Spleen (tissue), 11 donors: ENCODE results near the gene ARMS2. TPM values are rescaled to one million over a fixed set of nuclear protein-coding genes. Genes with fewer than 3 reads are reported as not detected.
A peak's percentile ranks its signal among the peaks of the same experiment; 100 is the strongest.

Source experiments
- DNase-seq: peaks from one replicate; pipeline ENCODE4 v3.0.0-alpha.2; 2020
- H3K27ac ChIP-seq, 8 donors: fragments of 200-600 bp; sonication (generic) in 7 of 8; 1 replicate in 4 of 8; 2 replicates in 4 of 8; pipeline versions ENCODE4 v1.5.0 to v1.8.0; 2016 to 2021; ENCODE audit warnings: inconsistent platforms in 4 of 8, mild to moderate bottlenecking in 4 of 8, moderate library complexity in 1 of 8
- H3K27me3 ChIP-seq, 7 donors: fragments of 200-600 bp; sonication (generic) in 6 of 7; replicated peaks in 1 of 7; 1 replicate in 4 of 7; 2 replicates in 3 of 7; pipeline versions ENCODE4 v1.5.0 to v1.8.0; 2016 to 2021; ENCODE audit warnings: inconsistent platforms in 3 of 7, mild to moderate bottlenecking in 1 of 7
- H3K36me3 ChIP-seq, 6 donors: fragments of 200-600 bp; sonication (generic) in 5 of 6; 1 replicate in 4 of 6; 2 replicates in 2 of 6; pipeline versions ENCODE4 v1.5.0 to v1.8.0; 2016 to 2021; ENCODE audit warnings: inconsistent platforms in 2 of 6
- H3K4me1 ChIP-seq, 6 donors: fragments of 200-600 bp; sonication (generic) in 5 of 6; 1 replicate in 3 of 6; 2 replicates in 3 of 6; pipeline versions ENCODE4 v1.5.0 to v1.8.0; 2016 to 2021; ENCODE audit warnings: inconsistent platforms in 3 of 6
- H3K4me3 ChIP-seq, 8 donors: fragments of 200-600 bp; sonication (generic) in 7 of 8; 1 replicate in 4 of 8; 2 replicates in 4 of 8; pipeline versions ENCODE4 v1.5.0 to v1.8.0; 2016 to 2021; ENCODE audit warnings: inconsistent platforms in 4 of 8, mild to moderate bottlenecking in 4 of 8, moderate library complexity in 2 of 8
- H3K9me3 ChIP-seq, 8 donors: fragments of 200-600 bp; sonication (generic) in 7 of 8; 1 replicate in 4 of 8; 2 replicates in 4 of 8; pipeline versions ENCODE4 v1.5.0 to v1.8.0; 2016 to 2021; ENCODE audit warnings: inconsistent platforms in 4 of 8
- POLR2A ChIP-seq, 3 donors: fragments of 450-650 bp; IDR thresholded peaks; one replicate each; pipeline ENCODE4 v1.5.1; 2017; ENCODE audit warnings: antibody characterized with exemption in 3 of 3, mild to moderate bottlenecking in 1 of 3
- POLR2AphosphoS5 ChIP-seq, 3 donors: sonication (generic); formaldehyde crosslinking; IDR thresholded peaks; one replicate each; pipeline ENCODE4 v1.5.1; 2017; ENCODE audit warnings: antibody characterized with exemption in 3 of 3
- WGBS, 5 donors: extraction: QIAGEN DNeasy Blood & Tissue Kit in 3 of 5; methylation state at CpG; one replicate each; pipeline versions ENCODE4 v1.1.5 to v1.1.7; 2013 to 2018; 5-methylcytosine and 5-hydroxymethylcytosine counted together
- intact Hi-C: fragments of 100-400 bp; cut with DNase I; formaldehyde crosslinking; loops from one replicate; pipeline ENCODE4 v1.15.0; 2023; ENCODE audit warnings: low total_unique reads
- polyA plus RNA-seq, 3 donors: library from polyadenylated mRNA; stranded (reverse); fragments of 200-250 nt; gene quantifications; one replicate each; pipeline ENCODE4 v1.2.1, GENCODE V29; 2013
- total RNA-seq, 7 donors: library from RNA; depleted of rRNA in 3 of 7; stranded (reverse); fragments of >200 nt in 3 of 7; fragmentation: NEBNext Ultra II Directional in 4 of 7; extraction: Animal tissue kit (Norgen Biotek cat#: 25700) in 4 of 7; gene quantifications; one replicate each; pipeline versions ENCODE4 v1.1.0 to v1.2.1, GENCODE V29; 2016 to 2021
- TF ChIP-seq, protein P1 (sequence below), 11 experiments: fragments of 200-600 bp in 7 of 11; fragments of 450-650 bp in 4 of 11; sonication (generic) in 4 of 11; IDR thresholded peaks in 8 of 11; conservative IDR thresholded peaks in 3 of 11; 1 replicate in 7 of 11; 2 replicates in 4 of 11; pipeline versions ENCODE4 v1.4.0 to v1.8.0; 2016 to 2021; ENCODE audit warnings: antibody characterized with exemption in 11 of 11, inconsistent platforms in 4 of 11, mild to moderate bottlenecking in 1 of 11
- donor health status: healthy with polysubstance abuse.
- donor health status: DM: no; HTN: no; CAD: no; lungs with moderate emphysema.
- donor health status: DM: no; HTN: no; CAD: no.
- donor health status: Bipolar disorder and iron deficiency.
- donor health status: healthy.
- donor health status: DM: no; HTN: no; CAD: no.
- donor health status: DM: yes; HTN: yes; CAD: no.

Gene ARMS2
- total and polyA plus RNA-seq, 10 donors: not detected

DNA sequence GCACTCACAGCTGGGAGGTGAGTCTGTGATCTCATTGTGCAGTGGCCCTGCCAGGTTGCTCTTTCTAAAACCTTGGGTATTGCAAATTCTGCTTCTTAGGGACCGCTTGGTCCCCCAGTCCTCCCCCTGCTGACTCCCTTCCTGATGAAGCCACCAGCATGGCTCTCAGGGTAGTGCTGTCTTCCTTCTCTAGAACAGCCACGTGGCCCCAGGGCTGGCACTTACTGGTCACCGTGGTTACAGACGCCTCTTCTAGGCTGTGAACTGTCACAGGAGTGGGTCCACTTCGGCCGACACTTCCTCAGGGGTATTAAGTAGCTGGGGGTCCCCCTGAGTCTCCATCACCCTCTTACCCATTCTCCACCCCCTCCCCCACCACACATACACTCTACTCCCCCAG lies 4.2 kb downstream of the ARMS2 start:
- no peaks in the 10 kb centered on the region for H3K9me3 ChIP-seq
- 65 to 72% (median 70%) methylated on average over 6 of the region's 6 CpGs for WGBS, 5 donors
- DNase-seq: no peak
- no peak for TF ChIP-seq POLR2AphosphoS5 (IDR thresholded peaks at IDR 0.05)
- TF ChIP-seq, protein P1, sequence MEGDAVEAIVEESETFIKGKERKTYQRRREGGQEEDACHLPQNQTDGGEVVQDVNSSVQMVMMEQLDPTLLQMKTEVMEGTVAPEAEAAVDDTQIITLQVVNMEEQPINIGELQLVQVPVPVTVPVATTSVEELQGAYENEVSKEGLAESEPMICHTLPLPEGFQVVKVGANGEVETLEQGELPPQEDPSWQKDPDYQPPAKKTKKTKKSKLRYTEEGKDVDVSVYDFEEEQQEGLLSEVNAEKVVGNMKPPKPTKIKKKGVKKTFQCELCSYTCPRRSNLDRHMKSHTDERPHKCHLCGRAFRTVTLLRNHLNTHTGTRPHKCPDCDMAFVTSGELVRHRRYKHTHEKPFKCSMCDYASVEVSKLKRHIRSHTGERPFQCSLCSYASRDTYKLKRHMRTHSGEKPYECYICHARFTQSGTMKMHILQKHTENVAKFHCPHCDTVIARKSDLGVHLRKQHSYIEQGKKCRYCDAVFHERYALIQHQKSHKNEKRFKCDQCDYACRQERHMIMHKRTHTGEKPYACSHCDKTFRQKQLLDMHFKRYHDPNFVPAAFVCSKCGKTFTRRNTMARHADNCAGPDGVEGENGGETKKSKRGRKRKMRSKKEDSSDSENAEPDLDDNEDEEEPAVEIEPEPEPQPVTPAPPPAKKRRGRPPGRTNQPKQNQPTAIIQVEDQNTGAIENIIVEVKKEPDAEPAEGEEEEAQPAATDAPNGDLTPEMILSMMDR (IDR thresholded peaks at IDR 0.05 in 8 of 11, conservative IDR thresholded peaks at IDR 0.05 in 3 of 11): no peak
- no peak for TF ChIP-seq POLR2A (IDR thresholded peaks at IDR 0.05)
- peaks cover 0 to 97% (median 45%) of the 10 kb centered on the region in 7 donors for H3K27me3 ChIP-seq
- H3K4me3 ChIP-seq: no peak overlapping the region
- H3K36me3 ChIP-seq: no peaks in the 10 kb centered on the region
- intact Hi-C loops: no loop called here
- no peak overlapping the region for H3K27ac ChIP-seq
- H3K4me1 ChIP-seq: peaks cover 5 to 35% (median 28%) of the 10 kb centered on the region in 6 donors

DNA sequence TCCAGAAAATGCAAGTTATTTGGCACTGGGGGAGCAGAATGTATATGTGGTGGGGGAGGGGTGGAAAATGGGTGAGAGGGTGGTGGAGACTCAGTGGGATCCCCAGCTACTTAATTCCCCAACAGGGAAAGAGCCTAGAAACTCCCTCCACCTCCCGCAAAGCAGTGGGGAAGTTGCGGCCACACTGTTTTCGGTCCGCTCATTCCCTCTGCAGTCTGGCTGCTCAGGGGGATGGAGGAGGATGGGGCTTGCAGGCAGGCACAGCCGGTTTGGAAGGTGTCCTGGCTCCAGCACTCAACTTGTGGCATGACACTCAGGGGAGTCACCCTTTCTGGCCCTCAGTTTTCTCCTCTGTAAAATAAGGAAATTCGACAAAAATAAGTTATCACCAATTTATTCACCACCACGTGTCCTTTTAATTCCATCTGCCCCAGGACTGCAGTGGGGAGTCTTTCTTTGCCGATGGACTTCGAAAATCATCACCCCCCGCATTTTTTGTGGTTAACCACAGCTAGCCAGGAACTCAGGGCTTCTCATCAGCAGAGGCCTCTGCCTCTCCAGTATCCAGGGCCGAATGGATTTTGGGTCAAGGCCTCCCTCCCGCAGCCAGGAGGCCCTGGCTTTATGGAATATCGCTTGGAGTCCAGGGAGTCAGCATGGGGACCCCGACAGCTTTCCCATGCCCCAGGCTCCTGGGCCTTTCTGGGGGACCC lies 5.3 kb downstream of the ARMS2 start:
- peaks cover 5 to 35% (median 28%) of the 10 kb centered on the region in 6 donors for H3K4me1 ChIP-seq
- no peak for DNase-seq
- no peaks in the 10 kb centered on the region for H3K9me3 ChIP-seq
- no peaks in the 10 kb centered on the region for H3K36me3 ChIP-seq
- H3K4me3 ChIP-seq: no peak overlapping the region
- WGBS, 5 donors: 48 to 60% (median 49%) methylated on average over 14 of the region's 14 CpGs
- intact Hi-C loops: no loop called here
- H3K27me3 ChIP-seq: peaks cover 0 to 99% (median 49%) of the 10 kb centered on the region in 7 donors
- peak overlapping the region in 1 of 8 donors; percentile 55 for H3K27ac ChIP-seq
- TF ChIP-seq, protein P1 (IDR thresholded peaks at IDR 0.05 in 8 of 11, conservative IDR thresholded peaks at IDR 0.05 in 3 of 11): no peak
- TF ChIP-seq POLR2AphosphoS5 (IDR thresholded peaks at IDR 0.05): no peak
- TF ChIP-seq POLR2A (IDR thresholded peaks at IDR 0.05): no peak

GRCh38 chr10:122460891-122461293 lies 6.4 kb downstream of the ARMS2 start:
- Histone ChIP-seq H3K36me3 (no peaks in the 10 kb centered on the region), H3K4me3 (peak overlapping the region; percentile 20 to 73 (median 49)), H3K27ac (peak overlapping the region in 6 of 8 donors; percentile 3 to 71 (median 52)), H3K4me1 (peaks cover 5 to 35% (median 28%) of the 10 kb centered on the region in 6 donors), H3K9me3 (no peaks in the 10 kb centered on the region), H3K27me3 (peaks cover 0 to 93% (median 49%) of the 10 kb centered on the region in 7 donors)
- TF ChIP-seq POLR2A (IDR thresholded peaks at IDR 0.05) (no peak), POLR2AphosphoS5 (IDR thresholded peaks at IDR 0.05) (no peak)
- TF ChIP-seq, protein P1 (IDR thresholded peaks at IDR 0.05 in 8 of 11, conservative IDR thresholded peaks at IDR 0.05 in 3 of 11): no peak
- no peak for DNase-seq
- WGBS, 5 donors: 1 to 37% (median 3%) methylated on average over 4 to 40 of the region's 40 CpGs
- intact Hi-C loops: no loop called here

GRCh38 chr10:122461367-122461728 lies 6.9 kb downstream of the ARMS2 start, which contains the start of gene HTRA1:
TSS of gene HTRA1 (plus strand) at chr10:122461553. CDS start at chr10:122461653, 100 bp downstream.
- H3K36me3 ChIP-seq: no peaks in the 10 kb centered on the region
- peak within 1 kb of the TSS; percentile 26 to 73 (median 49) for H3K4me3 ChIP-seq
- intact Hi-C loops: no loop called here
- TF ChIP-seq POLR2AphosphoS5 (IDR thresholded peaks at IDR 0.05) (peak in 2 of 3 donors; percentile 59 to 64), POLR2A (IDR thresholded peaks at IDR 0.05) (no peak)
- H3K27me3 ChIP-seq: peaks cover 0 to 93% (median 49%) of the 10 kb centered on the region in 7 donors
- peak within 1 kb of the TSS in 6 of 8 donors; percentile 47 to 71 (median 60) for H3K27ac ChIP-seq
- WGBS, 5 donors: 0 to 3% (median 1%) methylated on average over 1 to 56 of the region's 56 CpGs
- peaks cover 5 to 35% (median 28%) of the 10 kb centered on the region in 6 donors for H3K4me1 ChIP-seq
- no peak for DNase-seq
- no peaks in the 10 kb centered on the region for H3K9me3 ChIP-seq
